ENCODE data around the gene ACD.

Gene ACD

DNA sequence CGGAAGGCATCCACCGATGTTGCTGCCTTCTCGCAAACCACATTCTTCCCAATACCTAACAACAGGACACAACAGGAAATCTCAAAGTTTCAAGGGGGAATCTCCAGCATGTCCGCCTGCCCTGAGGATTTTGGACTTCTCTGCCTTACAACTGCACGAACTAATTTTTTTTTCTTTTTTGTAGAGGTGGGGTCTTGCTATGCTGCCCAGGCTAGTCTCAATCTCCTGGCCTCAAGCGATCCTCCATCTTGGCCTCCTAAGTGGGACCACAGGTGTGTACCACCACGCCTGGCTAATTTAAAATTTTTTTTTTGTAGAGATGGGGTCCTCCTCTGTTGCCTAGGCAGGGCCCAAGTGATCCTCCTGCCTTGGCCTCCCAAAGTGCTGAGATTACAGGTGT is 15.9 kb upstream of the ACD start:
- no peak for DNase-seq (ENCODE audit: low read depth)

DNA sequence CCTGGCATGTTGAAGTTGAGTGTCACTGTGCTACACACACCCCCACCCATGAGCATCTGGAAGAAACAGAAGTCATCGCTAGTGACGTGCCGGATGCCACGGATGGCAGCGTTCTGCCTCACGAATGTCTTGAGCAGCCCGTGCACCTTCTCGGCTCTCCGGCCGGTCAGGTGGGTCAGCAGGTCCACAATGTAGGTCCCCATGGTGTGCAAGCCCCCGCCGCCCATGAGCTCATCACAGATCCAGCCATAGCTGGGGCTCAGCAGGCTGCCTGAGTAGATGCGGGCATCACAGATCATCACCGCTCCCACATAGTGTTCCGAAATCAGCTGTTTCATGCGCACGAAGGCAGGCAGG is 15.5 kb upstream of the ACD start:
- DNase-seq (ENCODE audit: low read depth) = no peak

DNA sequence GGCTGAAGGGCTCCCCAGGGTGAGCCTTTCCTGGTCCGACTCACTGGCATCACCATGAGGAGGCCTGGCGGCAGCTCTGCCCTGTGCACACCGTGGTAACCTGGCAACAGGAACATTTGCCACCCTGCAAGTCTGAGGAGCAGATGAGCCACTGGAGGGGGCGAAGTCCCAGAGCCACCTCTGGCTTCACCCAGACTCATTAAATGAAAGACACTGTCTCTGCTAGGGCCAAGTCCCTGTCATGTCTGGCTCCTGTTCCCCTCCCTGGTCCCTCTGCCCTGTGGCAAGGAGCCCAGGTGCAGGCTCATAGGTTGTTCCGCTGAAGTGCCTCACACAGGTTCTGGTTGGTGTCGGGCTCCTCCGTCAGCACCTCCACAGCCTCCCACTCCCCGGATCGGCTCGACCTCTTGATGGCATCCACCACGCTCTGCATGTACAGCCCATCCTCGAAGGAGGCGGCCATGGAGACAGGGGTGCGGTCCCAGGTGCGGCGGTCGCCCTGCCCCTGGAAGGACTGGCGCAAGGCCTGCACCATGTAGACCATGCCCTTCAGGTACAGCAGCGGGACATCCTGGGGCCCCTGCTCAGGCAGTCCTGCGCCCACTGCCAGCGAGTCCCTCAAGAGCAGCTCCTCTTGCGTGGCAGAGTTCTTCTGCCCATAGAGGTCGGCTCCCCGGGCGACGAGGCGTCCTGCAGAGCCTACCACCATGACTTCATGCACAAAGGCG is 15.0 kb upstream of the ACD start:
- DNase-seq (ENCODE audit: low read depth) = no peak

DNA sequence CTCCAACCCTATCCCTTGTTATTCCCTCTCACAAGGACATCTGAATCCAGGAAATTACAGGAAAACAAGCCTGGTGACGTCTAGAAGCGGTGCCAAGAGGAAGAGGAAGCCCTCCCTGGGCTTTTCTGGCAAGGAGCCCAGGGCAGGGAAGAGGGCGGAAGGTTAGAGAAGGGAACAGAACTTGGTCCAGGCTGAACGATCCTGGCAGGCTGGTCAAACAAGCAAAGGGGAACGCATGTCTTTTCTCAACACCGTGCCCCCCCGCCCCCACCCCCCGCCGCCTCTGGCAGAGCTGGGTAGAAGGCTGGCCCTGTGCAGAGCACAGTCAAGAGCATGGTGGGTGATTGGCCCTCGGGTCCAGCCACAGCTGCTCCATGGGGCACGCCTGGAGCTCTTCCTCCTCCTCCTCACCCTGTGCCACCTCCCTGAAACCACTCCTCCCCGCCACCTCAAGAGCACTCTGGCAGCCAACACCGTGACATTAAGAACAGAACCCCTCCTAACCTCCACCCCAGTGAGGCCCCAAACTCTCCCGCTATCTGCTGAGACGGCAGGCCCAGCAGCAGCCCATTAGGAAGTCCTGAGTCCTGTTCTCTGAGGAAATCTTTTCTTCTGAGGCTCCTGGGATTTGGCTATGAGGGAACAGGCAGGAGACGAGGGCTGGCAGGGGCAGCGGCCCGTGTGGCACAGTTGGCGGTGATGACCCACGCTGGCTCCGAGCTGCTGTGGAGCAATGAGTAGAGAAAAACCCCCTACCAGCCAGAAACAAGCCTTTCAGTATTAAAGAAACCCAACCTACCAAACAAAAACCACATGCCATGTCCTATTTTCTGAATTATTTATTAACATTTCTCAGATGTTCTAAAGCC is 13.9 kb upstream of the ACD start:
- DNase-seq (ENCODE audit: low read depth) = no peak

DNA sequence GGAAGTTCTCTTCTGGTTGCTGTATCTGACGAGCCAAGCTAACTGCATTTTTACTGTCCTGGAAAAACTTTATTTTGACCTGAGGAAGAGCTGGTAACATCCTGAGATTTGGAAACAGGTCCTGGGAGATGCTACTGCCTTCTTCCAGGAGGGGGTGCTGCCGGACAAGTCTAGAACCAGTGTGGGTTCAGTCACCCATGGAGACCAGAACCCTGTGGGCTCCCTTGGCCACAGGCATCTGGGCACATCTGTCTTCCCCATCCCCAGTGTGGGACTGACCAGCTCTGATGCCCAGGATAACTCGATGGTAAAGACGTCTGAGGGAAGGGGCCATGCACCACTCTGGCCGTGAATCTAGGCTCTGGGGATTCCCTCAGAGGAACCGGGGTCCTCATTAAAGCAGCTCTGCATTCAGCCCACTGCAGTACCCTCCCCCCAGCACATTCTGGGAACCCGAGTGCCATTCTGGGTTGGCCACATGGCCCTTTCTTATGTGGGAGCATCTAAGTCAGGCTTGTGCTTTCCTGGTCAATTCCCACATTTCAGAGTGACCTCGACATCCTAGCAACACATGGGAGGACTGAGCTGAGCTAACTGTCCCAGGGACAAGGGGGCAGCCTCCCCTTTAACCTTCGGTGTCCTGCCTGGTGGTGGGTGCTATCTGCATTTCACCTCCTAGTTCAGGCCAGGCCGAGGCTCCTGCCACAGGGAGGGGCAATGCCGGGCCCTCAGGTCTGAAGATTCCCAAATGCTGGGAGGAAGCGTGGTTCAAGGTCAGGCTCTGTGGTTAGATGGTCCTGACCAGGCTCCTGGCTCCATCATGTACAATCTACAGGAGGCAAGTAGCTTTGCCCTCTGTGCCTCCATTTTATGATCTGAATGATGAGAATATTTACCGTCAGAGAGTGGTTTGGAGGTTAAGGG is 12.9 kb upstream of the ACD start:
- no peak for DNase-seq (ENCODE audit: low read depth)

DNA sequence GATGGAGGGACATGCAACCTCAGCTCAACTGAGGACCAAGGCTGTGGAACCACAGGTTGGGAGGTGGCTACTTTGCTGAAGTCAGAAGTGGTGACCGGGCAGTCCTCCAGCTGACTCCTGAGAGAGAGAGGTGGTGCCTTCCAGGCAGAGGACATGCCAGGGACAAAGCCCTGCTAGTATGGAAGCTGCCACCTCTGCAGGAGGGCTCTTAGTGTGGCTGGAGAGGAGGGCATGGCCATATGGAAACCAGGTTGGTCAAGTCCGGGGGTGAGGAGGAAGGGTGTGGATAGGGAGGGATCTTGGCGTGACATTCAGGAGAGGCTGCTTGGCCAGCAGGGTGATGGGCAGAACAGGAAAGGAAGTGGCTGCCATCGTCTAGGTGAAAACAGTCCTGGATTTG is 12.2 kb upstream of the ACD start:
- no peak for DNase-seq (ENCODE audit: low read depth)

DNA sequence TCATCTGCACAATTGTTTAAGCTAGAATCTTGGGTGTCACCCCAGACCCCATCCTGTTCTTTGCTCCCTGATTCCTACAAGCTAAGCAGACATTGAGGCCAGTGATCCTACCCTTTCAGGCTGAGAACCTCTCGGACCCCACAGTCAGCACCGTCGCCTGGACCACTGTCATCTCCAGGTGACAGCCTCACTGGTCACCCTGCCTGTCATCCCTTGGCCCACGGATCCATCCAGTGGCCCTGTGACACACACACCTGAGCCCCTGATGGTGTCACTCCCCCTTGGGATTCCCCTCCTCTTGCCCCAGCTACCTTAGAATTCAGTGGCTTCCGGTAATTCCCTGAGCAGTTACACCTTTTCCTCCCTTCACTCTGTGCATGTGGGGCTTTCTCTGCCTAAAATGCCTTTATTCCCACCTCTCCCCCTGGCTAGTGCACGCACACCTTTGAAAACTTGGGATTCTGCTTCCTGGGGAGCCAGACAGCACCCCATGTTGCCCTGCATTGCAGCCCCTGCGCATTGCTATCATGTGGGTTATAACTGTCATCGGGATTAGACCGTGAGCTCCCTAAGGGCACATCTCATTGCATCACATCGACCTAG is 9.5 kb upstream of the ACD start:
- DNase-seq (ENCODE audit: low read depth) = no peak

DNA sequence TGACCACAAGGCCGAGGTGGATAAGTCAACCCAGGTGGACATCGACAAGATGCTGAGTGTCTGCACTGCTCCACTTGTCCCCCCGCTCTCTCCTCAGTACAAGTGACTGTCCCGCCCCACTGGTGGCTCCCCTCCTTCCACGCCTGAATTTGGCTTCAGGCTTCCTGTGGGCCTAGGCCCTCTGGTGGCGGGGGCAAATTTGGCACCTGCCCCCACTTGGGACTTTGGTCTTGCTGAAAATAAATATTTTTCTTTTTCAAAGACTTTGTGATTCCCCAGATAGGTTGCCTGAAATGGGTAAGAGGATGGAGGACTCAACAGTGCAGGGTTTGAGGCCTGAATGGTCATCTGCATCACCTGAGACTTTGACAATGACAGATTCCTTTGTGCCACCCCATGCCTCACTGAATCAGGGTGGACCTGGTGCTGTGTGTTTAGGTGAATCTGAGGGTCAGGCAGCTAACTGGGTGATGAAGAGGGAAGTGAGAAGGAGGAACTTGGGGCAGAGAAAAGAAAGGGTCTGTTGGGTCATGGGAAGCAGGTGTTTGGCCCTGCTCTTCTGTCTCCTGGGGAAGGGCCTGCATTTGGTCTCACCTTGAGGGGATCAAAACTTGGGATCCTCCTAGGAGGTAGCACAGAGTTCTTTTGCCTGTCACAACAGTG is 8.6 kb upstream of the ACD start:
- no peak for DNase-seq (ENCODE audit: low read depth)

DNA sequence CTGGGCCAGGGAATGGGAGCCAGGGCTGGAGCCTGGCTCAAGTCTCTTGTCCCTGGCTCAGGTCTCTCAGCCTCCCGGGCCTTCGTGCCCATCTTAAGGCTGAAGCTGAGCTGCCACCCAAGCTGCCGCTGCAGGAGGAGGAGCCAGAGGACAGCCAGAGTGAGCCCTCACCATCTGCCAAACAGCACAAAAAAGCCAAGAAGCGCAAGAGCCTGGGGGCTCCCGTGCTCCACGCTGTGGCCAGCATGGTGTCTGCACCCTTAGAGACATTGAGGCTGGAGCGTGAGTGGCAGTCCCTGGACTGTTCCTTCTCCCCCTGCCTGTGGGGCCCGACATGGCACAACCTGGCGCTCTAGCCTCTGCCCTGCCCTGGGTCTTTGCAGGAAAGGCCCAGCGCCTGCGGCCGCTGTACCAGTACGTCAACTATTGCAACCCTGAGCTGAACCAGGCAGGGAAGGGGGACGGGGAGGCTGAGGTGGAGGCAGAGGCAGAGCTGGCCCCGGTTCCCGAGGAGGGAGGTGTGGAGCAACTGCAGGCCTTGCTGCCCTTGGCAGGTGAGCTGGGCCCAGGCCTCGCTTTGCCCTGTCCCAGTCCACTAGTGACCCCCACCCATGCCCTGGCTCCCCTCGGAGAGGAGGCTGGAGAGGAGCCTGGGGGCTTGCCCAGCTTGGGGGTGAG is 7.9 kb upstream of the ACD start:
- DNase-seq (ENCODE audit: low read depth) = peak; percentile 86

DNA sequence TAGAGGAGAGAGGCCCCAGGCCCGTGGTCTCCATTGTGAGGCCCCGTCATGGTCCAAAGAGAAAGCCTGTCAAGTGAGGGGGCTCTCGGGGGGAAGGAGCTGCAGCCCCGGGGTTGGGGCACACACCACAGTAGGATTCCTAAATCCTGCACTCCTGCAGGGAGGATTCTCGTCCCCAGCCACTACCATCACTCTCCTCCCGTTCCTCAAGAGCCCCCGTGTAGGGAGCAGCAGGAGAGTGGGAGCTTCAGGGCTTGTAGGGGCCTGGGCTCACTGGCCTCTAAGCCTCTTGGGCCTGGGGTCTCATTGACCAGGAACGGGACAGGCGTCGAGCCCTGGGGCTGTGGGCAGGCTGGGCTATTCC is 7.4 kb upstream of the ACD start:
- DNase-seq (ENCODE audit: low read depth) = no peak

DNA sequence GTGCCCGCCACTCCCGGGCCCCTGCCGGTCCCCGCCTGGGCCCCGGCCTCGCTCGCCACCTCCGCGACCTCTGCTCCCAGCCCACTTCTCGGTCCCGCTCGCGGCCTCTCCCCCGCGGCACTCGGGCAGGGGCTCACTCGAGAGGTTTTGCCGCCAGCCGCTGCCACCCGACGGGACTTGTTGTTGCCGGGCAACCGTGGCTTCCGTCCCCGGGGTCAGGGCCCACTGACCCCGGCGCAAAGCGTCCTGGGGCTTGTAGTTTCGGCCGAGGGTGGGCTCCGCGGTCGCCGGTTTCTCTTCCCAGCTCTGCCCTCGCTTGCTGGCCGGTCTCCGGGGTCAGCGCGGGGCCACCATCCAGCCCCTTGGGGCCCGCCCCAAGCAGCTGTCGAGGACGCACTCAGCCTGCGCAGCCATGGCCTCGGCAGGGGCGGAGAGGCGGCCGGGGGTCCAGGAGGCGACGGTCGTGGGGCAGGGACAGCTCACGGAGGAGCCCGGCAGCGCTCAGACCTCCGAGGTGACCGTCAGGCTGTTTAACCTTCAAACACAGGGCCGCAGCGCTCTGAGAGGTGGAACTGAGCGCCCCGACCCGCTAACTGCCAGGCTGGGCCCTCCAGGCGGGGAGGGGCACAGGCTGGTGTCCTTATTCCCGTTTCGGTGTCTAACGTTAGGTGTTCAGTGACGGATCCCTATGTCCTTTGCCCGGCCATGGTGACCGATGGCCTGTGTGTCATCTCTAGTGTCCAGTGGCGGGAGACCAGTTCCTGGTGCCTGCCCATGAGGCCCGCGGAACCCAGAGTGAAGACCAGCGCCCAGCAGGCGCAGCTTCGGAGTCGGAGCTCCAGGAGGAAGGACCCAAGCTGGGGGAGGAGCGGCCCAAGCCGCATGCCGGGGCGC is 6.7 kb upstream of the ACD start, which contains the start of the genes C16orf86 and ENKD1:
Gene C16orf86 (plus strand): TSS at position 256 of the 894 bp plus-strand sequence. CDS start 157 bp downstream, at position 413.
Gene ENKD1 (minus strand): TSS at position 192 of the 894 bp plus-strand sequence. CDS start 308 bp downstream, outside the sequence.
- no peak for DNase-seq (ENCODE audit: low read depth)

DNA sequence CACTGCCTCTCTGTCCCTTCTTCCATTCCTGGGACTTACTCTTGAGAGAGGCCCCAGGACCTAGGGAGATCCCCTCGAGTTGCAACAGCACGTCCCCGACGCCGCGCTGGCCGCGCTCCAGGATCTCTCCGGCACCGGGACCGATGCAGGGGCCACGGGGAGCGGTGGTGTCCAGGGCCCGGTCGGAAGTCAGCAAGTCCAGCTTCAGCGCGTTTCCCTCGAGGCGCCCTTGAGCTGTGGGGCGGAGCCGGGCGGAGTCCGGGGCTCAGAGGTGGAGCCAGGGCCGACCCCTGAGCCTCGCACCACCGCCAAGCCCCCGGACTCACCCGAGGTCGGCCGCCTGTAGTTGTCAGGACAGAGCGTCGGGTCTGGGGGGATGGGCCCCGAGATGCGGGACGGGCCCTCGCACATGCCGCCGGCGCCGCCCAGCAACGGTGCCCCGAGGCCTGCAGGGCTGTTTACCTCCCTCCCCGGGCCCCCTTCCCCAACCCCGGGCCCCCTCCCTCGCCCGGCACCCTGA is 6.0 kb upstream of the ACD start:
- DNase-seq (ENCODE audit: low read depth) = no peak

DNA sequence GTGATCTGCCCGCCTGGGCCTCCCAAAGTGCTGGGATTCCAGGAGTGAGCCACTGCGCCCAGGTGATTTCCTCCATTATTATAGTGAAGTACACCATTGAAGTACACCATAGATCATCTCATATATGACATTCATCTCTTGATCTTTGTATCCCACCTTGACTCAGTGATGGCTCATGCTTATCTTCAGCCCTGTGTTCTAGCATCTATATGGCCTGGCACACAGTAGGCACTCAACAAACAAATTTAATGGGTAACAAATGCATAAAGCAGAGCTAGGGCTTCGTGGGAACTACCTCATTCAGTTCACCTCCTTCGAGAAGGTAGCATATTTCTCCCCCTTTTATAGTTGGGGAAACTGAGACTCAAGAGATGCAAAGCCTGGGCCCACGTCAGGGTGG is 5.5 kb upstream of the ACD start:
- DNase-seq (ENCODE audit: low read depth) = no peak

DNA sequence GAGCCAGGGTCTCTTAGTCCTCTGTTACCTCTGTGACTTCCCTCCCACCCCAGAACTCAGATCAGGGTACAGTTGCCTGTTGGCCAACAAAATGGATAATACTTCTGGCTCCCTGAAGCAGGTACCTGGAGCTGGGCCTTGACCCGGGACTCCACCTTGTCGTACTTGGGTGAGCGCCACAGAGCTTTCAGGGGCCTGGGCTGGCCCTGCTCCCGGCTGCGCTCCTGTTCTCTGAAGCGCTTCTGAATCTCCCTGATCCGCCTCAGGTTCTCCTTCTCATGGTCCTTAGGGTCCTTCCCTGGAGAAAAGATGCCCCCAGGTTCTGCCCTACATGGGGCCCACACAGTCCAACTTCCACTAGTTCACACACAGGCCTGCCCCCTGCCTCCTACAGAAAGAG is 4.8 kb upstream of the ACD start:
- DNase-seq (ENCODE audit: low read depth) = no peak

DNA sequence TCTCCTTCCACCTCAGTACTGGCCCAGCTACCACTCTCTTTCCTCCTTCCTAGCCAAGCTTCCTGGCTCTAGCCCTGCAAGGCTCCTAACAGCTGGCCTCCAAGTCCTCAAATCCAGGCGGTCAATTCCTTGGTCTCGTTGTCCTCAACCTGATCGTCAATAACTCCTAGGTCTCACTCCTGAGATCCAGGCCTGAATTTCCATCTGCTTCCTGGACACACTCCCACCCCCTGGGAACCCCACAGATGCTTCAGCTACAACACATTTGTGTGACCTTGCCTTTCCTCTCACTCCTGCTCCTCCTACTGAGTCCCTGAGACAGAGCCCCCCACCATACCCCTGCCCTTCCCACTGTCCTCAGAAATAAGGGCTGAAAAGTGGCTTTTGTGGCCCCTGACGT is 4.2 kb upstream of the ACD start:
- DNase-seq (ENCODE audit: low read depth) = no peak

DNA sequence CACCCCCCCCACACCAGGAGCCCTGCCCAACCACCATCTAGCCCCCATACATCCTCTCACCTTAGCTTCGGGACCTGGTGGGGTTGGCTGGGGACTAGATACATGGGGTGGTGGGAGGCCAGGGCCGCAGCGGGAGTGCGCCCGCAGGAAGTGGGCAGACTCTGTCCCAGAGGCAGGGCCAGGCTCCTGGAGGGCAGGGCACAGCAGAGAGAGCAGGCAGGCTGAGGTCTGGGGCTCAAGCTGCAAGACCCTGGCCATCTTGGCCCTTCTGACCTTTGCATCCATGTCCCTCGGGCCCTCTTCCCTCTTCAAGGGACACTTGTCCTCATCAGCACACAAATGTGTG is 3.8 kb upstream of the ACD start:
- DNase-seq (ENCODE audit: low read depth) = no peak

DNA sequence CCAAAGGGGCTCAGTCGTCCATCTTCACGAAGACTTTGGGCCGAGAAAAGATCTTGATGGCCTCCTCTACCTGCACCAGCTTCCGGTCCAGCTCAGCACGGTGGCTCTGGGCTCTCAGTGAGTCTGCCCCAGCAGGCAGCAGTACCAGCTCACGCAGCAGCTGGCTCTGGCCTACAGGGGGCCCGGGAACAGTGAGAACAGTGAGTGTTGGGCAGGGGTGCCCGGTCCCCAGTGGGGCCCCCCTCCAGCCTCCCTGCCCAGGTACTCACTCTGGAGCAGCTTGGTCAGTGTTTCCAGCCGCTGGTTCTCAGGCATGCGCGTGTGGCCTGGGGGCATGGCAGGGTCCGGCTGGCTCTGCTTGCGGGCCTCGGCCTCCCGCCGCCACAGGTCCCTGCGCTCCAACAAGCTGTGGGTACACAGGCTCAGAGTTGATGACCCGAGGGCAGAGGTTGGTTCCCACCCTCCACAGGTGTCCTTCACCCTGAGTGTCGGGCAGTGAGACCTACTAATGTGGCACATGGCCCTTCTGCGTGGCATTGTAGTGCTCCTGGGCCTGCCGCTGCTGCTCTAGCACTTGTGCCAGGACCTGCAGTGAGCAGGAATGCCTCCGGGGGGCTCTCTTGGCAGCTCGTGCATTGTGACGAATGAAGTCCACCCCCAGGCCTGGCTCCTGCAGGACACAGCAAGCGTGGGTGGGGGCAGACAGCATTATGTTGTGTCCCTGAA is 3.3 kb upstream of the ACD start:
- no peak for DNase-seq (ENCODE audit: low read depth)

DNA sequence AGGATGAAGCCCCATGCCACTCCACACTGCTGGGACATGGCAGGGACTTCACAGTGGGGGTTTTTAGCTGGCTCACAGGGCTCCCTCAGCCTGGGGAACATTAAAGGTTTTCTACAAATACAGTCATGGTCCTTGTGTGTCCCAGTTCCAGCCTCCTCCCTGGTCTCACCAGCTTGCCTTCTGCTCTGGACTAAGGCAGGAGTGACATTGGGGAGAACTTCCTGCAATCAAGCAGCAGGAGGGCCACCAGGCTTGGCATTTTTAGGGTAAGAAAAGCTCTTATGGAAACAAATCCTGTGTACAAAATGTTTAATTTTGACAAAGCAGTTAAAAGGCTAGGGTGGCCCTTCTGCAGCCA is 2.6 kb upstream of the ACD start:
- no peak for DNase-seq (ENCODE audit: low read depth)
